Duodenal mucosa (tissue), 2 donors: ENCODE measurements around the gene TARS3.

Source experiments
- H3K27ac ChIP-seq: one replicate; pipeline ENCODE4 v1.7.0; 2013; ENCODE audit warnings: low read depth, low read length
- H3K27me3 ChIP-seq, 2 donors: one replicate each; pipeline ENCODE4 v1.7.0; 2013; ENCODE audit warnings: low read length in 2 of 2, control low read depth in 1 of 2; ENCODE audit not compliant: insufficient read depth in 2 of 2, control insufficient read depth in 1 of 2
- H3K36me3 ChIP-seq, 2 donors: one replicate each; pipeline ENCODE4 v1.7.0; 2013; ENCODE audit warnings: low read length in 2 of 2, control low read depth in 1 of 2; ENCODE audit not compliant: insufficient read depth in 2 of 2, control insufficient read depth in 1 of 2
- H3K4me1 ChIP-seq, 2 donors: one replicate each; pipeline ENCODE4 v1.7.0; 2013; ENCODE audit warnings: low read length in 2 of 2, control low read depth in 1 of 2; ENCODE audit not compliant: insufficient read depth in 2 of 2, control insufficient read depth in 1 of 2
- H3K4me3 ChIP-seq, 2 donors: one replicate each; pipeline ENCODE4 v1.7.0; 2013; ENCODE audit warnings: low read length in 2 of 2, low read depth in 1 of 2
- H3K9ac ChIP-seq, 2 donors: one replicate each; pipeline ENCODE4 v1.7.0; 2013; ENCODE audit warnings: low read length in 2 of 2, low read depth in 1 of 2
- H3K9me3 ChIP-seq, 2 donors: one replicate each; pipeline ENCODE4 v1.7.0; 2013; ENCODE audit warnings: low read length in 2 of 2, control low read depth in 1 of 2; ENCODE audit not compliant: control insufficient read depth in 1 of 2

The TARS3 gene

GRCh38 chr15:101618076-101618475 is 106.2 kb downstream of the TARS3 start:
- H3K4me3 ChIP-seq = no peak overlapping the region
- no peak overlapping the region for H3K27ac ChIP-seq
- peaks cover 20 to 25% of the 10 kb centered on the region in 2 donors for H3K4me1 ChIP-seq
- no peak overlapping the region for H3K9ac ChIP-seq
- no peaks in the 10 kb centered on the region for H3K27me3 ChIP-seq
- H3K36me3 ChIP-seq = no peaks in the 10 kb centered on the region
- no peaks in the 10 kb centered on the region for H3K9me3 ChIP-seq

- H3K4me1 ChIP-seq = peaks cover 23 to 28% of the 10 kb centered on the region in 2 donors
- no peak overlapping the region for H3K4me3 ChIP-seq
- H3K36me3 ChIP-seq = no peaks in the 10 kb centered on the region
- no peaks in the 10 kb centered on the region for H3K27me3 ChIP-seq
- no peak overlapping the region for H3K9ac ChIP-seq
- H3K27ac ChIP-seq = no peak overlapping the region
- H3K9me3 ChIP-seq = no peaks in the 10 kb centered on the region
These were observed 106.8 kb downstream of the TARS3 start for GRCh38 chr15:101617390-101617965.

- H3K27me3 ChIP-seq = no peaks in the 10 kb centered on the region
- no peak overlapping the region for H3K9ac ChIP-seq
- H3K4me1 ChIP-seq = peaks cover 23 to 28% of the 10 kb centered on the region in 2 donors
- no peaks in the 10 kb centered on the region for H3K9me3 ChIP-seq
- no peaks in the 10 kb centered on the region for H3K36me3 ChIP-seq
- peak overlapping the region in 1 of 2 donors; percentile 35 for H3K4me3 ChIP-seq
- H3K27ac ChIP-seq = no peak overlapping the region
These were observed 108.1 kb downstream of the TARS3 start for GRCh38 chr15:101615986-101616848.

- H3K27ac ChIP-seq = no peak overlapping the region
- no peak overlapping the region for H3K9ac ChIP-seq
- no peaks in the 10 kb centered on the region for H3K36me3 ChIP-seq
- no peaks in the 10 kb centered on the region for H3K9me3 ChIP-seq
- no peaks in the 10 kb centered on the region for H3K27me3 ChIP-seq
- H3K4me1 ChIP-seq = peaks cover 23 to 28% of the 10 kb centered on the region in 2 donors
- H3K4me3 ChIP-seq = peak overlapping the region in 1 of 2 donors; percentile 35
These were observed 108.8 kb downstream of the TARS3 start for GRCh38 chr15:101615414-101615985.

- Histone ChIP-seq H3K36me3 (no peaks in the 10 kb centered on the region), H3K4me1 (peaks cover 23 to 28% of the 10 kb centered on the region in 2 donors), H3K9me3 (no peaks in the 10 kb centered on the region), H3K4me3 (no peak overlapping the region), H3K9ac (no peak overlapping the region), H3K27me3 (no peaks in the 10 kb centered on the region), H3K27ac (no peak overlapping the region)
These were observed 109.5 kb downstream of the TARS3 start for GRCh38 chr15:101614761-101615160.

GRCh38 chr15:101614001-101614585 is 110.2 kb downstream of the TARS3 start:
- Histone ChIP-seq H3K9ac (no peak overlapping the region), H3K36me3 (no peaks in the 10 kb centered on the region), H3K27ac (no peak overlapping the region), H3K4me3 (no peak overlapping the region), H3K27me3 (no peaks in the 10 kb centered on the region), H3K9me3 (no peaks in the 10 kb centered on the region), H3K4me1 (peaks cover 23 to 28% of the 10 kb centered on the region in 2 donors)

GRCh38 chr15:101613130-101614000 is 110.9 kb downstream of the TARS3 start:
- Histone ChIP-seq H3K4me1 (peaks cover 23 to 28% of the 10 kb centered on the region in 2 donors), H3K27ac (no peak overlapping the region), H3K9ac (no peak overlapping the region)

GRCh38 chr15:101612676-101613075 is 111.6 kb downstream of the TARS3 start:
- no peak overlapping the region for H3K4me3 ChIP-seq
- peaks cover 23 to 28% of the 10 kb centered on the region in 2 donors for H3K4me1 ChIP-seq
- no peak overlapping the region for H3K27ac ChIP-seq
- no peaks in the 10 kb centered on the region for H3K36me3 ChIP-seq
- H3K27me3 ChIP-seq = no peaks in the 10 kb centered on the region
- H3K9me3 ChIP-seq = no peaks in the 10 kb centered on the region
- H3K9ac ChIP-seq = no peak overlapping the region

More at GRCh38 chr15:101613130-101614000, 110.9 kb downstream of the TARS3 start:
- Histone ChIP-seq H3K9me3 (no peaks in the 10 kb centered on the region), H3K27me3 (no peaks in the 10 kb centered on the region), H3K4me3 (no peak overlapping the region), H3K36me3 (no peaks in the 10 kb centered on the region)

- no peaks in the 10 kb centered on the region for H3K9me3 ChIP-seq
- H3K4me3 ChIP-seq = no peak overlapping the region
- H3K27me3 ChIP-seq = no peaks in the 10 kb centered on the region
- no peak overlapping the region for H3K9ac ChIP-seq
- peaks cover 23 to 28% of the 10 kb centered on the region in 2 donors for H3K4me1 ChIP-seq
- H3K36me3 ChIP-seq = no peaks in the 10 kb centered on the region
- H3K27ac ChIP-seq = no peak overlapping the region
These were observed 112.5 kb downstream of the TARS3 start for GRCh38 chr15:101611580-101612299.
